B cell (primary cell): ENCODE data around the gene GPR179. TPM values are rescaled to one million over a fixed set of nuclear protein-coding genes. Genes with fewer than 3 reads are reported as not detected.

Experiments used
- ATAC-seq: fragments of 200-7000 bp; cut with Tn5 transposase; one replicate; pipeline ENCODE4 v1.10.0; 2021; ENCODE audit warnings: low read depth, mild to moderate bottlenecking, moderate number of reproducible peaks, moderate library complexity
- CTCF ChIA-PET: fragments of 350-600 bp; sonication (Branson Sonifier 250); formaldehyde crosslinking; loops from one replicate; lab custom pipeline; 2021; ENCODE audit warnings: antibody characterized with exemption, inconsistent platforms; lab: Charles Lee
- POLR2A ChIA-PET: fragments of 350-600 bp; sonication (Branson Sonifier 250); formaldehyde crosslinking; loops from one replicate; lab custom pipeline; 2021; ENCODE audit warnings: antibody characterized with exemption; lab: Charles Lee
- DNase-seq: peaks from one replicate; pipeline ENCODE4 v3.0.0; 2013
- H2AFZ ChIP-seq: 2 replicates; pipeline ENCODE4 v1.6.1; 2012; ENCODE audit warnings: mild to moderate bottlenecking, low read depth, low read length; ENCODE audit not compliant: insufficient read depth, poor library complexity, severe bottlenecking
- H3K27ac ChIP-seq, 2 donors: 1 replicate in 1 of 2; 2 replicates in 1 of 2; pipeline ENCODE4 v1.5.1; 2012 to 2013; ENCODE audit warnings: low read length in 2 of 2, mild to moderate bottlenecking in 2 of 2, moderate library complexity in 1 of 2
- H3K27me3 ChIP-seq, 4 experiments: fragments of 200-600 bp in 1 of 4; sonication (generic) in 1 of 4; replicated peaks in 1 of 4; 1 replicate in 2 of 4; 2 replicates in 2 of 4; pipeline versions ENCODE4 v1.6.1 to v1.7.0; 2013 to 2016; ENCODE audit warnings: low read length in 3 of 4, mild to moderate bottlenecking in 2 of 4, mixed read lengths in 1 of 4, moderate library complexity in 1 of 4; ENCODE audit not compliant: insufficient read depth in 4 of 4, control insufficient read depth in 3 of 4; ENCODE audit errors: control extremely low read depth in 1 of 4
- H3K36me3 ChIP-seq, 2 experiments: replicated peaks in 1 of 2; 1 replicate in 1 of 2; 2 replicates in 1 of 2; pipeline versions ENCODE4 v1.6.1 to v1.7.1; 2013; ENCODE audit warnings: low read length in 1 of 2; ENCODE audit not compliant: insufficient read depth in 2 of 2, control insufficient read depth in 1 of 2; ENCODE audit errors: control extremely low read depth in 1 of 2, extremely low read depth in 1 of 2
- H3K4me1 ChIP-seq, 2 donors: fragments of 200-600 bp in 1 of 2; sonication (generic) in 1 of 2; 1 replicate in 1 of 2; 2 replicates in 1 of 2; pipeline versions ENCODE4 v1.5.1 to v1.6.1; 2013 to 2017; ENCODE audit warnings: low read length in 2 of 2; ENCODE audit not compliant: control insufficient read depth in 2 of 2, insufficient read depth in 2 of 2
- H3K4me2 ChIP-seq: replicated peaks from 2 replicates; pipeline ENCODE3; 2012; ENCODE audit warnings: mild to moderate bottlenecking, low read depth, low read length; ENCODE audit not compliant: poor library complexity, severe bottlenecking
- H3K4me3 ChIP-seq, 5 experiments: fragments of 200-600 bp in 1 of 5; sonication (generic) in 1 of 5; 1 replicate in 3 of 5; 2 replicates in 2 of 5; pipeline versions ENCODE4 v1.5.1 to v1.7.0; 2011 to 2016; ENCODE audit warnings: low read length in 4 of 5, mild to moderate bottlenecking in 4 of 5, low read depth in 2 of 5, control low read depth in 1 of 5, moderate library complexity in 1 of 5; ENCODE audit not compliant: insufficient read depth in 1 of 5; ENCODE audit errors: control extremely low read depth in 1 of 5, extremely low read depth in 1 of 5
- H3K79me2 ChIP-seq: fragments of 200-600 bp; sonication (generic); one replicate; pipeline ENCODE4 v1.6.0; 2016; ENCODE audit warnings: low read length; ENCODE audit not compliant: control insufficient read depth, insufficient read depth
- H3K9ac ChIP-seq: fragments of 200-600 bp; sonication (generic); 2 replicates; pipeline ENCODE4 v1.6.1; 2017; ENCODE audit warnings: mild to moderate bottlenecking, low read length, moderate library complexity
- H3K9me3 ChIP-seq, 3 donors: one replicate each; pipeline versions ENCODE4 v1.6.1 to v1.7.1; 2013; ENCODE audit warnings: low read length in 2 of 3; ENCODE audit not compliant: control insufficient read depth in 2 of 3, insufficient read depth in 1 of 3; ENCODE audit errors: control extremely low read depth in 1 of 3
- H4K20me1 ChIP-seq: 2 replicates; pipeline ENCODE4 v1.6.0; 2012; ENCODE audit warnings: mild to moderate bottlenecking, low read length; ENCODE audit not compliant: insufficient read depth, control insufficient read depth, poor library complexity, severe bottlenecking
- H3K27ac Mint-ChIP-seq: one replicate; pipeline ENCODE4 v1.8.0; 2021; ENCODE audit warnings: mixed read lengths
- H3K27me3 Mint-ChIP-seq: one replicate; pipeline ENCODE4 v1.8.0; 2021; ENCODE audit warnings: mixed read lengths
- H3K4me1 Mint-ChIP-seq: one replicate; pipeline ENCODE4 v1.8.0; 2021; ENCODE audit warnings: mixed read lengths
- H3K4me3 Mint-ChIP-seq: one replicate; pipeline ENCODE4 v1.8.0; 2021; ENCODE audit warnings: mixed read lengths
- H3K9me3 Mint-ChIP-seq: one replicate; pipeline ENCODE4 v1.8.0; 2022; ENCODE audit warnings: mixed read lengths; ENCODE audit not compliant: insufficient read depth
- EZH2 ChIP-seq: IDR thresholded peaks from 2 replicates; pipeline ENCODE4 v1.6.1; 2012; ENCODE audit warnings: borderline replicate concordance, low read depth, mild to moderate bottlenecking, moderate library complexity, low read length; ENCODE audit not compliant: insufficient read depth, poor library complexity, severe bottlenecking
- WGBS: methylation state at CpG from one replicate; pipeline ENCODE4 v1.1.5; 2013; ENCODE audit warnings: missing lambda C conversion rate; ENCODE audit not compliant: insufficient coverage; 5-methylcytosine and 5-hydroxymethylcytosine counted together
- intact Hi-C: fragments of 100-400 bp; cut with micrococcal nuclease; formaldehyde crosslinking; loops from one replicate; pipeline ENCODE4 v1.10.0; 2022
- polyA plus RNA-seq: library from polyadenylated mRNA; depleted of rRNA; stranded (reverse); fragments of >200 nt; gene quantifications from 2 replicates; pipeline ENCODE4 v1.2.3, GENCODE V29; 2012
- total RNA-seq, 2 donors: library from RNA; stranded (reverse); fragments of 120-200 nt in 1 of 2; gene quantifications; 1 replicate in 1 of 2; 2 replicates in 1 of 2; pipeline versions ENCODE4 v1.2.3 to v1.2.4, GENCODE V29; 2013 to 2022
- TF ChIP-seq, protein P1 (sequence below): fragments of 200-600 bp; IDR thresholded peaks from one replicate; pipeline ENCODE4 v1.8.0; 2022; ENCODE audit warnings: antibody characterized with exemption, mild to moderate bottlenecking

Gene GPR179
- total and polyA plus RNA-seq, 2 donors (not counting 1 experiment from before 2014, with no cell fraction given), result 0.01 TPM; not detected in 1

DNA sequence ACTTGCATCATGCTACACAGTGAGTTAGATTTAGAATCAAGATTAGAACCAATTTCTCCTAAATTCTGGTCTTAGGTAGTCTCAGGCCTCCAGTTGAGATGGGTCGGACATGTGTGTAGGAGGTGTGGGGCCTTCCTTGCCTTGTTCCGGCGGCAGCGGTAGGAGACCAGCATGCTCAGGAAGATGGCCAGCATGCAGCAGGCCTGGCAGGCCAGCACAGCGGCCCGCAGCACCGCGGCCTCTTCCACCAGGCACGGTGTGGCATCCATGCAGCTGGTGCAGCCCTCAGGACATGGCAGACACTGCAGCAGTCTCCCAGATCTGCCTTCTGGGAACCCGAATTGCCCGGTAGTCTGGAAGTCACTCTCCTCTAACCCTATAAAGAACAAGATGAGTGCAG is 6.9 kb downstream of the GPR179 start:
- ATAC-seq, result no peak

More for the DNA sequence above, 6.9 kb downstream of the GPR179 start:
- 97% methylated on average over 10 of the region's 11 CpGs for WGBS
- H3K27ac Mint-ChIP-seq, result no peak overlapping the region
- ChIA-PET POLR2A (no interaction called here), CTCF (interaction anchor here (1.2 kb wide), 1 partner anchor 11 kb away, joined by 3 read pairs; no protein-coding TSS in a partner anchor)
- no peaks in the 10 kb centered on the region for H3K9me3 ChIP-seq
- H3K9me3 Mint-ChIP-seq, result no peaks in the 10 kb centered on the region
- H3K36me3 ChIP-seq, result no peaks in the 10 kb centered on the region
- H3K4me3 ChIP-seq, result no peak overlapping the region
- no peaks in the 10 kb centered on the region for H3K79me2 ChIP-seq
- no peak overlapping the region for H3K27ac ChIP-seq
- no peak overlapping the region for H3K4me2 ChIP-seq
- no peak overlapping the region for H3K4me3 Mint-ChIP-seq
- peaks cover 0 to 4% (median 0%) of the 10 kb centered on the region in 4 experiments for H3K27me3 ChIP-seq
- no peak for DNase-seq
- H3K4me1 ChIP-seq, result no peaks in the 10 kb centered on the region
- no peak overlapping the region for H3K9ac ChIP-seq
- peaks cover 7% of the 10 kb centered on the region for H3K27me3 Mint-ChIP-seq
- no peaks in the 10 kb centered on the region for H3K4me1 Mint-ChIP-seq
- H4K20me1 ChIP-seq, result no peaks in the 10 kb centered on the region
- no peak overlapping the region for H2AFZ ChIP-seq
- intact Hi-C loops, result no loop called here
- no peak for TF ChIP-seq EZH2
- TF ChIP-seq, protein P1, sequence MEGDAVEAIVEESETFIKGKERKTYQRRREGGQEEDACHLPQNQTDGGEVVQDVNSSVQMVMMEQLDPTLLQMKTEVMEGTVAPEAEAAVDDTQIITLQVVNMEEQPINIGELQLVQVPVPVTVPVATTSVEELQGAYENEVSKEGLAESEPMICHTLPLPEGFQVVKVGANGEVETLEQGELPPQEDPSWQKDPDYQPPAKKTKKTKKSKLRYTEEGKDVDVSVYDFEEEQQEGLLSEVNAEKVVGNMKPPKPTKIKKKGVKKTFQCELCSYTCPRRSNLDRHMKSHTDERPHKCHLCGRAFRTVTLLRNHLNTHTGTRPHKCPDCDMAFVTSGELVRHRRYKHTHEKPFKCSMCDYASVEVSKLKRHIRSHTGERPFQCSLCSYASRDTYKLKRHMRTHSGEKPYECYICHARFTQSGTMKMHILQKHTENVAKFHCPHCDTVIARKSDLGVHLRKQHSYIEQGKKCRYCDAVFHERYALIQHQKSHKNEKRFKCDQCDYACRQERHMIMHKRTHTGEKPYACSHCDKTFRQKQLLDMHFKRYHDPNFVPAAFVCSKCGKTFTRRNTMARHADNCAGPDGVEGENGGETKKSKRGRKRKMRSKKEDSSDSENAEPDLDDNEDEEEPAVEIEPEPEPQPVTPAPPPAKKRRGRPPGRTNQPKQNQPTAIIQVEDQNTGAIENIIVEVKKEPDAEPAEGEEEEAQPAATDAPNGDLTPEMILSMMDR, result no peak
